ENCODE data around the gene SLC34A3. TPM values are rescaled to one million over a fixed set of nuclear protein-coding genes. Genes with fewer than 3 reads are reported as not detected.
"Not testable (repeated sequence)": the region's sequence is repeated elsewhere in the genome, so short reads cannot be mapped to it uniquely, and the experiment has no call there.

The SLC34A3 gene
- total RNA-seq, 1 donor from 2014 or later: not detected

GRCh38 chr9:137242269-137243203 lies 11.8 kb downstream of the SLC34A3 start:
- Mint-ChIP-seq H3K27ac (ENCODE audit: unreplicated experiment) (peak overlapping the region; percentile 57), H3K27me3 (ENCODE audit: low read depth) (peaks cover 4% of the 10 kb centered on the region), H3K9me3 (no peaks in the 10 kb centered on the region), H3K36me3 (ENCODE audit: low read depth) (peaks cover 11% of the 10 kb centered on the region), H3K4me1 (peaks cover 24% of the 10 kb centered on the region), H3K4me3 (peak overlapping the region; percentile 91)
- no peak for DNase-seq (ENCODE audit: low read depth, low spot score)
- no peak for TF ChIP-seq CTCF (conservative IDR thresholded peaks at IDR 0.05)

- not testable (repeated sequence) for H3K27ac Mint-ChIP-seq (ENCODE audit: unreplicated experiment); H3K9me3 Mint-ChIP-seq; DNase-seq (ENCODE audit: low read depth, low spot score); H3K27me3 Mint-ChIP-seq (ENCODE audit: low read depth)
- H3K4me1 Mint-ChIP-seq: peaks cover 24% of the 10 kb centered on the region
- H3K36me3 Mint-ChIP-seq (ENCODE audit: low read depth): peaks cover 11% of the 10 kb centered on the region
- peak overlapping the region; percentile 91 for H3K4me3 Mint-ChIP-seq
Observed at GRCh38 chr9:137243266-137243625, 12.5 kb downstream of the SLC34A3 start.

DNA sequence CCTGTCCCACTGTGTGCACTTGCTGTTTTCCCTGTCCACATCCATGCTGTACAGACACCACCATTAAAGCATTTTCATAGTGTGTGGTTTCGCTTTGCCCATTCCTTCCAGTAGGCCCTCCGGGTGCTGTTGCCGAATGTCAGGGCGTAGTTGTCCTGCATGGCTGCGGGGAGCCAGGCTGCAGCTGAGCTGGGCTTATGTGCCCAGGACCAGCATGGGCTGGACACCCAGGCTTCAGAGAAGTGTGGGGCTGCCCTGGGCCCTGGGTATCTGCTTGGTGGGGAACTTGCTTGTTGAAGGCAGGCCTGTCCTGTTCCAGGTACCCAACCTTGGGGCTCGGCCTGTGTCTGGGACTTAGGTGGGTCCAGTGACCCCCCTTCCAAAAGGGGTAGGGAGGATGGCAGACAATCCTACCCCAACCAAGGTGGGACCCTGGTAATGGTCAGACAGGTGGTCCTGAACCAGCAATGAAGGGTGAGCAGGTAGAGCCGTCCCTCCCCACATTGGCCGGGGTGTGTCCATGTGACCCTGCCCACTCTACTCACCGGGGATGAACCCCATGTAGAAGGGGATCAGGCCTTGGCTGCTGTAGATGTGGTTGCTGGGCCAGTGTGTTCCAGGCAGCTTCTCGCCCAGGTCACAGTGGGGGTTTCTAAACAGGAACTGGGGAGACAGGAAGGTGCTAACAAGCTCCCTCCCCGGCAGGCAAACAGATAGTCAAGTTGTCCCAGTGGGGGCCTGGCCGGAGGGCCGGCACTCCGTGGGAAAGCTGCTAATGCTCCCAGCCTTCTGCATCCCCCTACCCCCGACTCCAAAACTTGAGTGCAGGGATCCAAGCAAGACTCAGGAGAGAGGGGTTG lies 13.2 kb downstream of the SLC34A3 start:
- no peak for TF ChIP-seq CTCF (conservative IDR thresholded peaks at IDR 0.05)
- Mint-ChIP-seq H3K27me3 (ENCODE audit: low read depth) (peaks cover 4% of the 10 kb centered on the region), H3K4me1 (peaks cover 22% of the 10 kb centered on the region), H3K4me3 (peak overlapping the region; percentile 91), H3K9me3 (no peaks in the 10 kb centered on the region), H3K36me3 (ENCODE audit: low read depth) (peaks cover 11% of the 10 kb centered on the region), H3K27ac (ENCODE audit: unreplicated experiment) (no peak overlapping the region)
- no peak for DNase-seq (ENCODE audit: low read depth, low spot score)

DNA sequence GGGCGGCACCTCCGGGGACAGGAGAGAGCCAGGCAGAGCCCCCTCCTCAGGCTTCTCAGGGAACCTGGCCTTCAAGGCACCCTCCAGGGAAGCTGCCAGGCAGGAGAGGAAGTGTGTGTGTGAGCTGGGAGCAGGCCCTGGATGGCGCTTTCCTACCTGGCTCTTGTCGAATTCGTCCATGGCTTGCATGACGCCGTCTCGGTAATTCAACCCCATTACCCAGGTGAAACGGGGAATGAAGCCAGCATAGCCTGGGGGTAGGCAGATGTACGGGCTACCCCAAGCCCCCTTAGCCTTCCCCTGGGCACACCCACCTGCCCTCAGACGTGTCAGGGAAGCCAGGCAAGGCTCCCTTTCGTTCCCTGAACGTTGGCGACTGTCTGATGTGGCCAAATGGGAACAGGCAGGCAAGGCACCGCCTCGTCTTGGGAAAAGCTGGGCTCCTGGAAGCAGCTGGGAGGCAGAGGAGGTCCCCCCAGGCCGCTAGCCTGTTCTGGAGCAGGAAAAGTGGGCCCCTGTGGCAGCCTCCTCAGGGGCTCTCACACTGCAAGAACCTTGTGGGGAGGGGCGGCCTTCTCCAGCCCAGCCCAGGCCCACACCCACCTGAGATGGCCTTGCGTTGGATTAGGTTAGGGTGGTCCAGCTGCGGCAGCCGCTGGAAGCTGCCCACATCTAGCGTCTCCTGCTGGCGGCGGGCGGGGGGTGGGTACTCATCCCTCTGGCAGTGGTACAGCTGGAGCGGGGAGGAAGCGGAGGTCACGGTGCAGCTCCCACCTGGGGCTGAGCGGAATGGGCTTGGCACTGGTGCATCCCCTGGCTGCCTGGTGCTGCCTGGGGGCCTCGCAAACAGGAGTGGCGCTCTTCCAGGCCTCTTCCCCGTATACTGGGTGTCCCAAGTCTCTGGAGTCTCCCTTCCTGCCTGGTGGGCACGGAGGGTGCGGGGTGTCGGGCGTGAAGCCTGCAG lies 14.1 kb downstream of the SLC34A3 start:
- Mint-ChIP-seq H3K4me1 (peaks cover 18% of the 10 kb centered on the region), H3K9me3 (no peaks in the 10 kb centered on the region), H3K4me3 (peak overlapping the region; percentile 91), H3K27me3 (ENCODE audit: low read depth) (peaks cover 4% of the 10 kb centered on the region), H3K27ac (ENCODE audit: unreplicated experiment) (no peak overlapping the region), H3K36me3 (ENCODE audit: low read depth) (peaks cover 11% of the 10 kb centered on the region)
- TF ChIP-seq CTCF (conservative IDR thresholded peaks at IDR 0.05): no peak
- no peak for DNase-seq (ENCODE audit: low read depth, low spot score)

- H3K27ac Mint-ChIP-seq (ENCODE audit: unreplicated experiment): no peak overlapping the region
- DNase-seq (ENCODE audit: low read depth, low spot score): no peak
- peaks cover 17% of the 10 kb centered on the region for H3K4me1 Mint-ChIP-seq
- no peaks in the 10 kb centered on the region for H3K9me3 Mint-ChIP-seq
- H3K4me3 Mint-ChIP-seq: peak overlapping the region; percentile 91
- peaks cover 11% of the 10 kb centered on the region for H3K36me3 Mint-ChIP-seq (ENCODE audit: low read depth)
- no peak for TF ChIP-seq CTCF (conservative IDR thresholded peaks at IDR 0.05)
- H3K27me3 Mint-ChIP-seq (ENCODE audit: low read depth): peaks cover 4% of the 10 kb centered on the region
Observed at GRCh38 chr9:137245450-137246421, 15.0 kb downstream of the SLC34A3 start.

All from neural crest cell (in vitro differentiated cells).